Ovary (tissue), 3 donors: Measurements from ENCODE around the gene SLC26A2.

Source experiments
- EP300 ChIP-seq: sonication (generic); formaldehyde crosslinking; IDR thresholded peaks from one replicate; pipeline ENCODE4 v1.6.1; 2017; ENCODE audit warnings: antibody characterized with exemption
- POLR2A ChIP-seq: fragments of 450-650 bp; IDR thresholded peaks from one replicate; pipeline ENCODE4 v1.6.1; 2017; ENCODE audit warnings: antibody characterized with exemption, mild to moderate bottlenecking, moderate library complexity
- TF ChIP-seq, protein P1 (sequence below), 3 donors: fragments of 450-650 bp in 2 of 3; fragments of 200-600 bp in 1 of 3; IDR thresholded peaks; one replicate each; pipeline versions ENCODE4 v1.5.1 to v1.8.0; 2016 to 2022; ENCODE audit warnings: antibody characterized with exemption in 3 of 3, mild to moderate bottlenecking in 1 of 3
- donor health status: DM: no; HTN: no; CAD: no.

DNA sequence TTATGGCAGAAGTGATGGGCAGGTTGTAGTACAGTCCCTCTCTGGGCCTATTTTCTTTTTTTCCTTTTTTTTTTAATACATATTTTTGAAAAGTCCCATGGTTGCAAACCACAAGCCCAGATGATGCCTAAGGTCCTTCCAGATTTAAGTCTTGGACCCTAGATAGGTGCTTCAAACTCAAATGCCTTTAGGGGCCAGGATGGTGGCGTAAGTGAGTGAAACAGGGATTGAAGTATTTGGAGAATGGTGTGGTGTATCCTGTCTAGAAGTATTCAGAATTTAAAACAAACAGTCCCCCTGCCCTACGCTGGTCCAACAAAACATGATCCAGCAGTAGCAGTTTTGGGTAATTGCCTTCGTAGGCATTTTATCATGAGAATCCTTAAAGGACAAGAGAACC lies 37.7 kb downstream of the SLC26A2 start:
- TF ChIP-seq, protein P1, sequence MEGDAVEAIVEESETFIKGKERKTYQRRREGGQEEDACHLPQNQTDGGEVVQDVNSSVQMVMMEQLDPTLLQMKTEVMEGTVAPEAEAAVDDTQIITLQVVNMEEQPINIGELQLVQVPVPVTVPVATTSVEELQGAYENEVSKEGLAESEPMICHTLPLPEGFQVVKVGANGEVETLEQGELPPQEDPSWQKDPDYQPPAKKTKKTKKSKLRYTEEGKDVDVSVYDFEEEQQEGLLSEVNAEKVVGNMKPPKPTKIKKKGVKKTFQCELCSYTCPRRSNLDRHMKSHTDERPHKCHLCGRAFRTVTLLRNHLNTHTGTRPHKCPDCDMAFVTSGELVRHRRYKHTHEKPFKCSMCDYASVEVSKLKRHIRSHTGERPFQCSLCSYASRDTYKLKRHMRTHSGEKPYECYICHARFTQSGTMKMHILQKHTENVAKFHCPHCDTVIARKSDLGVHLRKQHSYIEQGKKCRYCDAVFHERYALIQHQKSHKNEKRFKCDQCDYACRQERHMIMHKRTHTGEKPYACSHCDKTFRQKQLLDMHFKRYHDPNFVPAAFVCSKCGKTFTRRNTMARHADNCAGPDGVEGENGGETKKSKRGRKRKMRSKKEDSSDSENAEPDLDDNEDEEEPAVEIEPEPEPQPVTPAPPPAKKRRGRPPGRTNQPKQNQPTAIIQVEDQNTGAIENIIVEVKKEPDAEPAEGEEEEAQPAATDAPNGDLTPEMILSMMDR (IDR thresholded peaks at IDR 0.05), result no peak
- TF ChIP-seq POLR2A (no peak), EP300 (no peak)
